Hippocampal formation (tissue), 2 donors: Measurements from ENCODE around the gene MAT2A.
"Not testable (repeated sequence)": the region's sequence is repeated elsewhere in the genome, so short reads cannot be mapped to it uniquely, and the experiment has no call there.

Source experiments
- DNase-seq, 2 donors: peaks; one replicate each; lab custom pipeline; 2025; lab: John Stamatoyannopoulos, UW

The MAT2A gene

GRCh38 chr2:85524336-85524908 is 14.5 kb upstream of the MAT2A start:
- DNase-seq = peak in 1 of 2 donors; percentile 39

- DNase-seq = no peak
Observed at GRCh38 chr2:85525029-85525428, 13.9 kb upstream of the MAT2A start.

- DNase-seq = no peak
Observed at GRCh38 chr2:85525567-85525966, 13.4 kb upstream of the MAT2A start.

- no peak for DNase-seq
Observed at GRCh38 chr2:85527787-85528186, 11.2 kb upstream of the MAT2A start.

- no peak for DNase-seq
Observed at GRCh38 chr2:85528355-85528754, 10.6 kb upstream of the MAT2A start.

- no peak for DNase-seq
Observed at GRCh38 chr2:85529809-85530208, 9.2 kb upstream of the MAT2A start.

GRCh38 chr2:85531589-85531988 is 7.4 kb upstream of the MAT2A start:
- no peak for DNase-seq

- no peak for DNase-seq
Observed at GRCh38 chr2:85534099-85534498, 4.9 kb upstream of the MAT2A start.

- DNase-seq = no peak
Observed at GRCh38 chr2:85534881-85535280, 4.1 kb upstream of the MAT2A start.

- DNase-seq = no peak
Observed at GRCh38 chr2:85536479-85536878, 2.5 kb upstream of the MAT2A start.

- DNase-seq = peak in 1 of 2 donors; percentile 54
Observed at GRCh38 chr2:85537600-85538506, 1.1 kb upstream of the MAT2A start.

GRCh38 chr2:85539361-85540132 is 579 bp downstream of the MAT2A start:
- DNase-seq = peak; percentile 57 to 74

- DNase-seq = no peak
Observed at GRCh38 chr2:85540133-85540648, 1.2 kb downstream of the MAT2A start.

GRCh38 chr2:85541262-85541661 is 2.3 kb downstream of the MAT2A start:
- no peak for DNase-seq

GRCh38 chr2:85541753-85542457 is 2.9 kb downstream of the MAT2A start:
- DNase-seq = no peak

GRCh38 chr2:85542777-85543176 is 3.8 kb downstream of the MAT2A start:
- no peak for DNase-seq

GRCh38 chr2:85544254-85544691 is 5.3 kb downstream of the MAT2A start:
- not testable (repeated sequence) for DNase-seq

GRCh38 chr2:85544915-85545779 is 6.2 kb downstream of the MAT2A start:
- not testable (repeated sequence) for DNase-seq

- no peak for DNase-seq
Observed at GRCh38 chr2:85545780-85546240, 6.8 kb downstream of the MAT2A start.

- no peak for DNase-seq
Observed at GRCh38 chr2:85547089-85547858, 8.3 kb downstream of the MAT2A start.
